Uterus (tissue), 2 donors: Measurements from ENCODE around the gene TM9SF2.

Experiments
- CTCF ChIP-seq, 4 experiments: fragments of 200-600 bp in 2 of 4; fragments of 450-650 bp in 2 of 4; sonication (generic) in 2 of 4; IDR thresholded peaks; one replicate each; pipeline ENCODE4 v1.5.1; 2016 to 2019; ENCODE audit warnings: antibody characterized with exemption in 4 of 4, mild to moderate bottlenecking in 2 of 4, moderate library complexity in 1 of 4
- POLR2A ChIP-seq, 2 donors: fragments of 450-650 bp; IDR thresholded peaks; one replicate each; pipeline ENCODE4 v1.6.1; 2016; ENCODE audit warnings: antibody characterized with exemption in 2 of 2, mild to moderate bottlenecking in 1 of 2, moderate library complexity in 1 of 2

- TF ChIP-seq CTCF (IDR thresholded peaks at IDR 0.05) (no peak), POLR2A (IDR thresholded peaks at IDR 0.05) (no peak)
These were observed 63.1 kb downstream of the TM9SF2 start for GRCh38 chr13:99564386-99564785.
